T-helper 1 cell treated with Interleukin-12 subunit alpha and Interleukin-12 subunit beta and Interleukin-4 antibody, amounts not matched to agents 30 ng/mL and 1 ng/mL, for 36 hours (primary cell): Measurements from ENCODE around the gene BRWD1. TPM values are rescaled to one million over a fixed set of nuclear protein-coding genes. Genes with fewer than 3 reads are reported as not detected.

Experiments used
- intact Hi-C: fragments of 100-400 bp; cut with micrococcal nuclease; formaldehyde crosslinking; loops from one replicate; pipeline ENCODE4 v1.15.1; 2024
- total RNA-seq: library from RNA; stranded (reverse); gene quantifications from 2 replicates; pipeline ENCODE4 v1.2.3, GENCODE V29; 2022

Gene BRWD1
- total RNA-seq, 1 donor from 2014 or later: 40.5 TPM

- intact Hi-C loops: no loop called here
Measured at GRCh38 chr21:39330001-39330400, 16.6 kb upstream of the BRWD1 start.

- intact Hi-C loops: no loop called here
Measured at GRCh38 chr21:39327727-39328126, 14.3 kb upstream of the BRWD1 start.

- intact Hi-C loops: no loop called here
Measured at GRCh38 chr21:39326607-39327307, 13.3 kb upstream of the BRWD1 start.

- intact Hi-C loops: no loop called here
Measured at GRCh38 chr21:39325458-39325857, 12.0 kb upstream of the BRWD1 start.

GRCh38 chr21:39321424-39321823, 8.0 kb upstream of the BRWD1 start:
- intact Hi-C loops: no loop called here

GRCh38 chr21:39319814-39320332, 6.4 kb upstream of the BRWD1 start:
- intact Hi-C loops: no loop called here

GRCh38 chr21:39319251-39319756, 5.9 kb upstream of the BRWD1 start:
- intact Hi-C loops: no loop called here

- intact Hi-C loops: no loop called here
Measured at GRCh38 chr21:39318091-39318959, 4.9 kb upstream of the BRWD1 start.

GRCh38 chr21:39317134-39318090, 4.0 kb upstream of the BRWD1 start:
- intact Hi-C loops: no loop called here

- intact Hi-C loops: no loop called here
Measured at GRCh38 chr21:39316729-39317128, 3.3 kb upstream of the BRWD1 start.

GRCh38 chr21:39315603-39316445, 2.4 kb upstream of the BRWD1 start:
- intact Hi-C loops: loop anchor here (2.0 kb wide), 1 partner anchor 511 kb away; the partner anchor contains the start of gene ETS2

- intact Hi-C loops: loop anchor here (2.0 kb wide), 1 partner anchor 510 kb away; the partner anchor contains the start of gene ETS2
Measured at GRCh38 chr21:39314143-39315027, 953 bp upstream of the BRWD1 start.

GRCh38 chr21:39313042-39313570, 326 bp downstream of the BRWD1 start:
- intact Hi-C loops: loop anchor here (2.0 kb wide), 1 partner anchor 546 kb away; no protein-coding TSS in a partner anchor

GRCh38 chr21:39312112-39313041, 1.1 kb downstream of the BRWD1 start:
- intact Hi-C loops: loop anchor here (1.0 to 2.0 kb wide), 6 partner anchors 37 to 546 kb away; partner anchors contain the start of genes HMGN1, LCA5L and PSMG1

- intact Hi-C loops: no loop called here
Measured at GRCh38 chr21:39311164-39311563, 2.3 kb downstream of the BRWD1 start.

- intact Hi-C loops: no loop called here
Measured at GRCh38 chr21:39307466-39307865, 6.0 kb downstream of the BRWD1 start.

- intact Hi-C loops: no loop called here
Measured at GRCh38 chr21:39300587-39300986, 12.8 kb downstream of the BRWD1 start.
